GM21529 (cell line): ENCODE measurements around the gene NEU3.

ENCODE experiments used
- ATAC-seq: cut with Tn5 transposase; IDR thresholded peaks from one replicate; pipeline ENCODE4 v1.9.1; 2021; ENCODE audit not compliant: unreplicated experiment

Gene NEU3

DNA sequence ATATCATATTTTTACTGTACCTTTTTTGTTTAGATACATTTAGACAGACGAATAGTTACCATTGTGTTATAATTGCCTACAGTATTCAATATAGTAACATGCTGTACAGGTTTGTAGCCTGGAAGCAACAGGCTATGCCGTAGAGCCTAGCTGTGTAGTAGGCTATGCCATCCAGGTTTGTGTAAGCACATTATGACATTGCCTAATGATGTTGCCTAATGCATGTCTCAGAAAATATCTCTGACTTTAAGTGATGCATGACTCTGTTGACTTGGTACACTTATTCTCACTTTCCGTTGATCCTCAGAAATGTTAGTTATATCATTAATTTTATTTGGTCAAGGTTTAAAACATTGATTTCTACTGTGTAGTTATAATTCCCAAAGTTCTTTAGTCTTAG is 68.1 kb downstream of the NEU3 start:
- ATAC-seq: no peak

DNA sequence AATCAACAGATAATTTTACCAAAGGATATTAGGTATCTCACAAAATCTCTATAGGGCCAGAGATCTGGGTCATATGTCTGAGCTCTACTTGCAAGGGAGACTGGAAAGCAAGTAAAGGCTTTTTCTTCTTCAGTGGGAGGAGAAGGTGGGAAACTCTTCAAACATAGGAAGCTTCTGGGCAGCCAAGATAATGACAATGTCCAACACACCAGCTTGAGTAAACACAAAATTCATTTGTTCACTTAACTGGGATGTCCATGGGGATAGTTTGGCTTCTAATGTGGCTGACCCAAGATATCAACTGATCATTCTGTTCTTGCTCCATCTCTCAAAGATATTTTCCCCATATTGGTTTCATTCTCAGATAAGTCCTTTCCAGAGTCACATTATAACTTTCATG is 70.6 kb downstream of the NEU3 start:
- no peak for ATAC-seq

DNA sequence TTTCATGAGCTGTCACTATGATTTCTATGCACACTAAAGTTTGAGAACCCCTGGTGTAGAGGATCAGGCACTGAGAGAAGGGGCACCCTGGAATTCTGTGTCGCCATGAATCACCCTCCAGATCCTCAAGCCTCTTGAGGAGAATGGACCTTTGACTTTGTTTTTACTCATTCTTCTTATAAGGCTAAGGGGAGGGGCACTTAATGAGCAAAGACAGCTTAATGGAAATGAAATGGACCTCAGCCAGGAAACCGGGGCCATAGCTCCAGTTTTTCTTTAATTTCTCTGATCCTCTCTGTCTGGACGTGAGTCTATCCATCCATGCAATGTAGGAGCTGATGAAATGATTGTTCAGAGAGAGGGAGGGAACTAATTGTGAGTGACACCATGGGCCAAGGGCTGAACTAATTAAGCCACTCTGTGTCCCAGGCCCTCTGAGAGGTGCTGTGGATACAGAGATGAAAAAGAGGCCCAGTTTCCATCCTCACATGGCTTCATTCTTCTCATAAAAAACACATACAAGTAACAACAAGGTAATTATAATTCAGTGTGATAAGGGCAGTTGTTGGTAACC is 75.1 kb downstream of the NEU3 start:
- ATAC-seq: no peak

DNA sequence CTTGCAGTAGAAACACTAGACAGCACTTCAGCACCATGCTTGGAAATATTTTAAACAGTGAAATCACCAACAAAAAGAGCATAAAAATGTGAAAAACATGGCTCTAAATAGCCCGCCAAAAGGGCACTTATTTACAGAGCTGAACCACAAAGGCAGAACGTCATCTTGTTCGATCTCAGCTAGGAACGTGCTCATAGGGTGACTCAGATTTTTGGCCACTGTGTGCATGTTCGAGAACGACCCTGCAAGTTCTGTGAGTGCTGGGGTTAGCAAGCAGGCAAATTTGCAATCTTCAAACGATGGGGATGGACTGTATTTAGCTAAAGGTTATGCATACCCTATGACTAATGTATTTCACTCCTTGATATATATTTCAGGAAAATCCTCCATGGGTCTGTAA is 77.3 kb downstream of the NEU3 start:
- no peak for ATAC-seq
